ENCODE results near the gene ABCA6. TPM values are rescaled to one million over a fixed set of nuclear protein-coding genes. Genes with fewer than 3 reads are reported as not detected.
"Not testable (repeated sequence)": the region's sequence is repeated elsewhere in the genome, so short reads cannot be mapped to it uniquely, and the experiment has no call there.

Gene ABCA6
- total RNA-seq, 1 experiment from 2014 or later, result 2.1 TPM

- Histone ChIP-seq H3K4me3 (ENCODE audit: low read depth, low read length, poor library complexity, severe bottlenecking) (no peak overlapping the region), H3K27me3 (replicated peaks; ENCODE audit: insufficient read depth, low read depth, low read length, poor library complexity) (no peaks in the 10 kb centered on the region), H3K4me1 (ENCODE audit: insufficient read depth, low read length, poor library complexity, severe bottlenecking) (peaks cover 4% of the 10 kb centered on the region), H3K36me3 (ENCODE audit: insufficient read depth, low read length, poor library complexity, severe bottlenecking) (no peaks in the 10 kb centered on the region), H3K9me3 (ENCODE audit: low read depth, low read length, poor library complexity, severe bottlenecking) (no peaks in the 10 kb centered on the region), H3K27ac (ENCODE audit: low read depth, low read length, poor library complexity, severe bottlenecking) (no peak overlapping the region)
- intact Hi-C loops (cut with micrococcal nuclease; ENCODE audit: unreplicated experiment), result no loop called here
- CTCF ChIA-PET, result no interaction called here
- TF ChIP-seq CTCF (conservative IDR thresholded peaks at IDR 0.05; ENCODE audit: low read depth, low read length) (no peak), EZH2 (IDR thresholded peaks at IDR 0.05; ENCODE audit: borderline replicate concordance, low read depth, low read length, poor library complexity, severe bottlenecking) (no peak)
- DNase-seq (ENCODE audit: low spot score), result no peak
- POLR2A ChIA-PET (ENCODE audit: low non-redundant PET), result no interaction called here
- BruUV-seq (replicated peaks), result no TSS peak
Observed at GRCh38 chr17:69170377-69170776, 28.7 kb upstream of the ABCA6 start.

- H3K4me1 ChIP-seq (ENCODE audit: insufficient read depth, low read length, poor library complexity, severe bottlenecking); BruUV-seq (replicated peaks); H3K4me3 ChIP-seq (ENCODE audit: low read depth, low read length, poor library complexity, severe bottlenecking); POLR2A ChIA-PET (ENCODE audit: low non-redundant PET); H3K9me3 ChIP-seq (ENCODE audit: low read depth, low read length, poor library complexity, severe bottlenecking); H3K27ac ChIP-seq (ENCODE audit: low read depth, low read length, poor library complexity, severe bottlenecking); CTCF ChIA-PET; intact Hi-C loops (cut with micrococcal nuclease; ENCODE audit: unreplicated experiment); DNase-seq (ENCODE audit: low spot score); H3K36me3 ChIP-seq (ENCODE audit: insufficient read depth, low read length, poor library complexity, severe bottlenecking); H3K27me3 ChIP-seq (replicated peaks; ENCODE audit: insufficient read depth, low read depth, low read length, poor library complexity): not testable (repeated sequence)
Observed at GRCh38 chr17:69168642-69169041, 26.9 kb upstream of the ABCA6 start.

- TF ChIP-seq CTCF (conservative IDR thresholded peaks at IDR 0.05; ENCODE audit: low read depth, low read length) (no peak), EZH2 (IDR thresholded peaks at IDR 0.05; ENCODE audit: borderline replicate concordance, low read depth, low read length, poor library complexity, severe bottlenecking) (no peak)
- intact Hi-C loops (cut with micrococcal nuclease; ENCODE audit: unreplicated experiment), result no loop called here
- DNase-seq (ENCODE audit: low spot score), result no peak
- no peak overlapping the region for H3K27ac ChIP-seq (ENCODE audit: low read depth, low read length, poor library complexity, severe bottlenecking)
- H3K36me3 ChIP-seq (ENCODE audit: insufficient read depth, low read length, poor library complexity, severe bottlenecking), result no peaks in the 10 kb centered on the region
- BruUV-seq (replicated peaks), result no TSS peak
- no peaks in the 10 kb centered on the region for H3K27me3 ChIP-seq (replicated peaks; ENCODE audit: insufficient read depth, low read depth, low read length, poor library complexity)
- H3K9me3 ChIP-seq (ENCODE audit: low read depth, low read length, poor library complexity, severe bottlenecking), result no peaks in the 10 kb centered on the region
- ChIA-PET CTCF (no interaction called here), POLR2A (ENCODE audit: low non-redundant PET) (no interaction called here)
- H3K4me3 ChIP-seq (ENCODE audit: low read depth, low read length, poor library complexity, severe bottlenecking), result no peak overlapping the region
- no peaks in the 10 kb centered on the region for H3K4me1 ChIP-seq (ENCODE audit: insufficient read depth, low read length, poor library complexity, severe bottlenecking)
Observed at GRCh38 chr17:69166957-69167356, 25.3 kb upstream of the ABCA6 start.

GRCh38 chr17:69164206-69164605 is 22.5 kb upstream of the ABCA6 start:
- Histone ChIP-seq H3K27me3 (replicated peaks; ENCODE audit: insufficient read depth, low read depth, low read length, poor library complexity) (no peaks in the 10 kb centered on the region), H3K36me3 (ENCODE audit: insufficient read depth, low read length, poor library complexity, severe bottlenecking) (no peaks in the 10 kb centered on the region), H3K27ac (ENCODE audit: low read depth, low read length, poor library complexity, severe bottlenecking) (no peak overlapping the region), H3K4me3 (ENCODE audit: low read depth, low read length, poor library complexity, severe bottlenecking) (no peak overlapping the region), H3K9me3 (ENCODE audit: low read depth, low read length, poor library complexity, severe bottlenecking) (no peaks in the 10 kb centered on the region), H3K4me1 (ENCODE audit: insufficient read depth, low read length, poor library complexity, severe bottlenecking) (no peaks in the 10 kb centered on the region)
- intact Hi-C loops (cut with micrococcal nuclease; ENCODE audit: unreplicated experiment), result no loop called here
- no peak for TF ChIP-seq EZH2 (IDR thresholded peaks at IDR 0.05; ENCODE audit: borderline replicate concordance, low read depth, low read length, poor library complexity, severe bottlenecking)
- TF ChIP-seq CTCF (conservative IDR thresholded peaks at IDR 0.05; ENCODE audit: low read depth, low read length), result no peak
- POLR2A ChIA-PET (ENCODE audit: low non-redundant PET), result no interaction called here
- no peak for DNase-seq (ENCODE audit: low spot score)
- BruUV-seq (replicated peaks), result no TSS peak
- CTCF ChIA-PET, result no interaction called here
